A673 (cell line): ENCODE data around the gene TMEM272. TPM values are rescaled to one million over a fixed set of nuclear protein-coding genes. Genes with fewer than 3 reads are reported as not detected.

ENCODE experiments used
- BruUV-seq: library from RNA; stranded (reverse); fragments of 400-500 nt; replicated peaks from 2 replicates; lab custom pipeline; 2021; lab: Mats Ljungman, UMichigan
- CTCF ChIA-PET: fragments of 300-600 bp; sonication (Branson Sonifier 250); formaldehyde crosslinking; loops from one replicate; lab custom pipeline; 2022; ENCODE audit warnings: antibody characterized with exemption; lab: Charles Lee
- POLR2A ChIA-PET: fragments of 300-600 bp; sonication (Branson Sonifier 250); formaldehyde crosslinking; loops from one replicate; lab custom pipeline; 2022; ENCODE audit warnings: antibody characterized with exemption; ENCODE audit not compliant: low non-redundant PET; lab: Charles Lee
- DNase-seq: peaks from one replicate; pipeline ENCODE4 v3.0.0-alpha.2; 2015; ENCODE audit warnings: low spot score
- H3K27ac ChIP-seq: fragments of 200-600 bp; sonication (generic); 2 replicates; pipeline ENCODE4 v1.5.1; 2016; ENCODE audit warnings: mixed run types, low read depth, mild to moderate bottlenecking, mixed read lengths, antibody characterized with exemption, low read length; ENCODE audit not compliant: poor library complexity, severe bottlenecking
- H3K27me3 ChIP-seq: fragments of 200-600 bp; sonication (generic); replicated peaks from 2 replicates; pipeline ENCODE4 v1.6.1; 2017; ENCODE audit warnings: mixed run types, low read depth, mild to moderate bottlenecking, mixed read lengths, antibody characterized with exemption, low read length; ENCODE audit not compliant: insufficient read depth, poor library complexity
- H3K36me3 ChIP-seq: fragments of 200-600 bp; sonication (generic); 2 replicates; pipeline ENCODE4 v1.6.1; 2016; ENCODE audit warnings: mixed run types, mild to moderate bottlenecking, mixed read lengths, antibody characterized with exemption, low read length; ENCODE audit not compliant: insufficient read depth, poor library complexity, severe bottlenecking
- H3K4me1 ChIP-seq: fragments of 200-600 bp; sonication (generic); 2 replicates; pipeline ENCODE4 v1.6.1; 2017; ENCODE audit warnings: mixed run types, mild to moderate bottlenecking, mixed read lengths, antibody characterized with exemption, low read length; ENCODE audit not compliant: insufficient read depth, poor library complexity, severe bottlenecking
- H3K4me3 ChIP-seq: fragments of 200-600 bp; sonication (generic); 2 replicates; pipeline ENCODE4 v1.5.1; 2016; ENCODE audit warnings: low read depth, mixed run types, mild to moderate bottlenecking, mixed read lengths, low read length; ENCODE audit not compliant: poor library complexity, severe bottlenecking
- H3K9me3 ChIP-seq: fragments of 200-600 bp; sonication (generic); 2 replicates; pipeline ENCODE4 v1.6.1; 2016; ENCODE audit warnings: mixed run types, low read depth, mild to moderate bottlenecking, mixed read lengths, antibody characterized with exemption, low read length; ENCODE audit not compliant: poor library complexity, severe bottlenecking
- EZH2 ChIP-seq: fragments of 200-600 bp; sonication (generic); IDR thresholded peaks from 2 replicates; pipeline ENCODE4 v1.6.1; 2017; ENCODE audit warnings: borderline replicate concordance, low read depth, mild to moderate bottlenecking, mixed read lengths, antibody characterized with exemption, low read length; ENCODE audit not compliant: poor library complexity, severe bottlenecking
- intact Hi-C: fragments of 100-400 bp; cut with micrococcal nuclease; formaldehyde crosslinking; loops from one replicate; pipeline ENCODE4 v1.10.0; 2022; ENCODE audit not compliant: unreplicated experiment
- total RNA-seq: library from RNA; stranded (reverse); gene quantifications from 2 replicates; pipeline ENCODE4 v1.2.3, GENCODE V29; 2021
- TF ChIP-seq, protein P1 (sequence below): fragments of 300-800, 200-600 bp; sonication (generic); conservative IDR thresholded peaks from 2 replicates; pipeline ENCODE4 v1.5.1; 2017; ENCODE audit warnings: low read depth, mild to moderate bottlenecking, antibody characterized with exemption, low read length, moderate library complexity, mixed read lengths

Gene TMEM272
- total RNA-seq, 1 experiment from 2014 or later = not detected

DNA sequence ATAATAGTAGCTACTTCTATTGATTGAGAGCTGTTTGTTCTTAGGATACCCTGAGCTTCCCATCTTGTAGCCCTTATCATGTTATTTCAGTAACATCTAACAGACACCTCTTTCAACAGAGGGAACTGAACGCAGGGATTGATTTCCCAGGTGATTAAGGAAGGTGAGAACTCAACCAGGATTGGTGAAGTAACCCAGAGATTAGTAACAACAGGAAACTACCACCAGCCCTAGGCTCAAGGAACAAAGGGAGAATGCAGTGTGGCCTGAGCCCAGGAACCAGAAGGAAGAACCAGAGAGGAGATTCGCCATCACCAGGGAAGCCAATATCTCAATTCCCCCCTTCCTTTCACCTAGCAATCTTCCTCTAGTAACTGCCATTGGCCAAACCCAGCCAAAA is 49.6 kb downstream of the TMEM272 start:
- DNase-seq = no peak
- H3K4me1 ChIP-seq = peaks cover 6% of the 10 kb centered on the region
- H3K36me3 ChIP-seq = no peaks in the 10 kb centered on the region
- CTCF ChIA-PET = no interaction called here
- intact Hi-C loops = loop anchor here (5.0 to 10.0 kb wide), 3 partner anchors 291 to 568 kb away; no protein-coding TSS in a partner anchor
- no peaks in the 10 kb centered on the region for H3K9me3 ChIP-seq
- BruUV-seq = no TSS peak
- H3K27me3 ChIP-seq = no peaks in the 10 kb centered on the region
- POLR2A ChIA-PET = no interaction called here
- no peak for TF ChIP-seq EZH2
- H3K4me3 ChIP-seq = no peak overlapping the region
- no peak overlapping the region for H3K27ac ChIP-seq

DNA sequence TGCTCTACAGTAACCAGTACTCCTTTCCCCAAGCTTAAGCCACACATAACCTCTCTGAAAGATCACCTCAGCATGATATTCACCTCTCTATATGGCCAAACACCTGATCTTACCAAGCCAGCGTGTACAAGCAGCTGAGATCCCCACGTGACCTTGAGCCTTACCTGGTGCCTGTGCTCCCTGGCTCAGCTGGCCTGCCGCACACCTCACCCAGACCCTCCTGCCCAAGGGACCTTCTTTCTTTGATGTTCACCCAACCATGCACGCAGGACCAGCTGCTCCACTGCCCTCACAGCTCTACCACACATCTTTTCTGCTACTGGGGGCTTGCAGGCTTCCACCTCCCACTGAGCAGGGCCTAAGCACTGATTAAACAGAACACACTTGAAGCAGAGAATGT is 50.0 kb downstream of the TMEM272 start:
- Histone ChIP-seq H3K27me3 (no peaks in the 10 kb centered on the region), H3K4me1 (peaks cover 6% of the 10 kb centered on the region), H3K4me3 (no peak overlapping the region), H3K9me3 (no peaks in the 10 kb centered on the region), H3K36me3 (no peaks in the 10 kb centered on the region), H3K27ac (no peak overlapping the region)
- no peak for DNase-seq
- no TSS peak for BruUV-seq
- intact Hi-C loops = loop anchor here (5.0 to 10.0 kb wide), 3 partner anchors 290 to 568 kb away; no protein-coding TSS in a partner anchor
- CTCF ChIA-PET = no interaction called here
- POLR2A ChIA-PET = no interaction called here
- no peak for TF ChIP-seq EZH2
- TF ChIP-seq, protein P1, sequence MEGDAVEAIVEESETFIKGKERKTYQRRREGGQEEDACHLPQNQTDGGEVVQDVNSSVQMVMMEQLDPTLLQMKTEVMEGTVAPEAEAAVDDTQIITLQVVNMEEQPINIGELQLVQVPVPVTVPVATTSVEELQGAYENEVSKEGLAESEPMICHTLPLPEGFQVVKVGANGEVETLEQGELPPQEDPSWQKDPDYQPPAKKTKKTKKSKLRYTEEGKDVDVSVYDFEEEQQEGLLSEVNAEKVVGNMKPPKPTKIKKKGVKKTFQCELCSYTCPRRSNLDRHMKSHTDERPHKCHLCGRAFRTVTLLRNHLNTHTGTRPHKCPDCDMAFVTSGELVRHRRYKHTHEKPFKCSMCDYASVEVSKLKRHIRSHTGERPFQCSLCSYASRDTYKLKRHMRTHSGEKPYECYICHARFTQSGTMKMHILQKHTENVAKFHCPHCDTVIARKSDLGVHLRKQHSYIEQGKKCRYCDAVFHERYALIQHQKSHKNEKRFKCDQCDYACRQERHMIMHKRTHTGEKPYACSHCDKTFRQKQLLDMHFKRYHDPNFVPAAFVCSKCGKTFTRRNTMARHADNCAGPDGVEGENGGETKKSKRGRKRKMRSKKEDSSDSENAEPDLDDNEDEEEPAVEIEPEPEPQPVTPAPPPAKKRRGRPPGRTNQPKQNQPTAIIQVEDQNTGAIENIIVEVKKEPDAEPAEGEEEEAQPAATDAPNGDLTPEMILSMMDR = no peak

DNA sequence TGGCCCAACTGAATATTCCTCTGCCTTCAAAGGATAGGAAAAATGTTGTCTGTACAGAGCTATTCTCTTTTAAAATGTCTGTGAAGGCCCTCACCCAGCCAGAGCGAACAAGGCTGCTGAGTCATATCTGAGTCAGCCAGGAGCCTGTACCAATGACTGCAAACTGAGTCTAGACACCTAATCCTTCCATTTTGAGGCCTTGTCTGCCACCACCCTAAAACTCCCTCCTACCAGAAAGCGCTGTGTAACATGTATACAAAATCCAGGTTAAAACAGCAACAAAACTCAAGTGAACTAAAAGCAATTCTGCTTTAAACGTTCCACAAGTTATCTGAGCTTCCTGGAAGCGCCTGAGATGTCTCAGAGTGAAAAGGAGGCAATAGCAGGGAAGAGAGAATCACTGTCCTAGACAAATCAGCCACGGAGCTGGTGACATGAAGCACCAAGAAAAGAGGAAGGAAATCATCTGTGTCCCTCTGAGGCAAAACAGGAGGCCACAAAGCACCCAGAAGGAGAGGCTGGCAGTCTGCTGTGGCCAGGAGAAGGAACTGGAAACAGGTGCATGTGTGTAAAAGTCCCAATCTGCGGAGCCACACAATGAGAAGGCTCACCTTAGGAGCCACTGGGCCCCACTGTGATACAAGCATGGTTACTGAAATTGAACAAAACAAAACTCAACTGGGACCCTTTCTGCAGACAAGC is 51.3 kb downstream of the TMEM272 start:
- no TSS peak for BruUV-seq
- H3K4me1 ChIP-seq = peaks cover 6% of the 10 kb centered on the region
- intact Hi-C loops = loop anchor here (10.0 kb wide), 1 partner anchor 289 kb away; no protein-coding TSS in a partner anchor
- TF ChIP-seq, protein P1 = no peak
- no peak for TF ChIP-seq EZH2
- H3K9me3 ChIP-seq = no peaks in the 10 kb centered on the region
- ChIA-PET CTCF (no interaction called here), POLR2A (no interaction called here)
- H3K4me3 ChIP-seq = no peak overlapping the region
- H3K27ac ChIP-seq = no peak overlapping the region
- no peaks in the 10 kb centered on the region for H3K36me3 ChIP-seq
- peak; percentile 51 for DNase-seq
- no peaks in the 10 kb centered on the region for H3K27me3 ChIP-seq
